ENCODE results near the gene PIGT. TPM values are rescaled to one million over a fixed set of nuclear protein-coding genes. Genes with fewer than 3 reads are reported as not detected.
A peak's percentile ranks its signal among the peaks of the same experiment; 100 is the strongest.

Gene PIGT
- total RNA-seq, 1 experiment from 2014 or later = 73.9 TPM

GRCh38 chr20:45462711-45463509 is 47.0 kb downstream of the PIGT start:
- Histone ChIP-seq H3K4me1 (ENCODE audit: insufficient read depth, low read length) (no peaks in the 10 kb centered on the region), H2BK5ac (ENCODE audit: insufficient read length, low read length) (no peak overlapping the region), H3K4me2 (ENCODE audit: insufficient read depth, insufficient read length, low read length) (no peak overlapping the region), H2AK5ac (ENCODE audit: insufficient read length, low read length) (no peak overlapping the region), H2AFZ (ENCODE audit: low read length) (no peak overlapping the region), H4K20me1 (ENCODE audit: control insufficient read depth, insufficient read depth, insufficient read length) (no peaks in the 10 kb centered on the region), H3K27ac (ENCODE audit: insufficient read length, low read depth, low read length) (no peak overlapping the region), H2BK15ac (ENCODE audit: low read depth, low read length) (no peak overlapping the region), H2BK12ac (ENCODE audit: insufficient read length, low read depth, low read length) (no peak overlapping the region), H3K56ac (ENCODE audit: insufficient read length, low read depth, low read length) (no peak overlapping the region), H3K23me2 (ENCODE audit: insufficient read length, low read depth, low read length, poor library complexity, severe bottlenecking) (no peaks in the 10 kb centered on the region), H3K79me2 (ENCODE audit: insufficient read depth, low read length) (no peaks in the 10 kb centered on the region), H3K79me1 (ENCODE audit: insufficient read depth, low read depth, low read length, poor library complexity, severe bottlenecking) (no peaks in the 10 kb centered on the region), H3T11ph (ENCODE audit: low read length) (no peak overlapping the region), H3K14ac (ENCODE audit: insufficient read depth, low read length) (no peak overlapping the region; the same call in 1 of the 2 replicates), H3K18ac (ENCODE audit: insufficient read length, low read depth, low read length) (no peak overlapping the region), H4K8ac (replicated peaks; ENCODE audit: insufficient read length, low read depth, low read length) (no peak overlapping the region), H4K5ac (ENCODE audit: insufficient read length, low read depth, low read length) (no peak overlapping the region), H4K91ac (ENCODE audit: insufficient read length, low read depth, low read length) (no peak overlapping the region), H3K9me3 (ENCODE audit: control insufficient read depth, low read depth, low read length) (no peaks in the 10 kb centered on the region), H3K27me3 (ENCODE audit: insufficient read depth, low read length) (no peaks in the 10 kb centered on the region), H3K23ac (ENCODE audit: insufficient read length, low read depth, low read length) (no peak overlapping the region), H2BK20ac (ENCODE audit: low read depth, low read length, poor library complexity, severe bottlenecking) (no peak overlapping the region), H3K4ac (ENCODE audit: low read depth, low read length) (no peak overlapping the region), H3K9ac (ENCODE audit: extremely low read depth, insufficient read length, low read length) (no peak overlapping the region), H2BK120ac (ENCODE audit: low read depth, low read length, poor library complexity, severe bottlenecking) (no peak overlapping the region)
- Mint-ChIP-seq H3K27ac (no peak overlapping the region), H3K4me1 (peaks cover 7 to 12% of the 10 kb centered on the region in 2 experiments), H3K9me3 (no peaks in the 10 kb centered on the region), H3K36me3 (ENCODE audit: insufficient read depth in 1 of 3, low read depth in 3 of 3) (no peaks in the 10 kb centered on the region; a peak in 1 of 7 replicates), H3K27me3 (ENCODE audit: low read depth) (peaks cover 1% of the 10 kb centered on the region; the same call in 1 of the 2 replicates), H3K4me3 (no peak overlapping the region)
- TF ChIP-seq CTCF (conservative IDR thresholded peaks at IDR 0.05) = peak; percentile 31; the same call in 1 of the 3 replicates
- WGBS (ENCODE audit: extremely low coverage, insufficient read length, low lambda C conversion rate) = no CpG with 5 or more reads among the region's 6 CpGs
- peak; percentile 50 for DNase-seq

Data from H9 (cell line).